Spleen (tissue), 11 donors: ENCODE measurements around the gene GCK. TPM values are rescaled to one million over a fixed set of nuclear protein-coding genes. Genes with fewer than 3 reads are reported as not detected.

Source experiments
- DNase-seq: peaks from one replicate; pipeline ENCODE4 v3.0.0-alpha.2; 2020
- H3K27ac ChIP-seq, 8 donors: fragments of 200-600 bp; sonication (generic) in 7 of 8; 1 replicate in 4 of 8; 2 replicates in 4 of 8; pipeline versions ENCODE4 v1.5.0 to v1.8.0; 2016 to 2021; ENCODE audit warnings: inconsistent platforms in 4 of 8, mild to moderate bottlenecking in 4 of 8, moderate library complexity in 1 of 8
- H3K27me3 ChIP-seq, 7 donors: fragments of 200-600 bp; sonication (generic) in 6 of 7; replicated peaks in 1 of 7; 1 replicate in 4 of 7; 2 replicates in 3 of 7; pipeline versions ENCODE4 v1.5.0 to v1.8.0; 2016 to 2021; ENCODE audit warnings: inconsistent platforms in 3 of 7, mild to moderate bottlenecking in 1 of 7
- H3K36me3 ChIP-seq, 6 donors: fragments of 200-600 bp; sonication (generic) in 5 of 6; 1 replicate in 4 of 6; 2 replicates in 2 of 6; pipeline versions ENCODE4 v1.5.0 to v1.8.0; 2016 to 2021; ENCODE audit warnings: inconsistent platforms in 2 of 6
- H3K4me1 ChIP-seq, 6 donors: fragments of 200-600 bp; sonication (generic) in 5 of 6; 1 replicate in 3 of 6; 2 replicates in 3 of 6; pipeline versions ENCODE4 v1.5.0 to v1.8.0; 2016 to 2021; ENCODE audit warnings: inconsistent platforms in 3 of 6
- H3K4me3 ChIP-seq, 8 donors: fragments of 200-600 bp; sonication (generic) in 7 of 8; 1 replicate in 4 of 8; 2 replicates in 4 of 8; pipeline versions ENCODE4 v1.5.0 to v1.8.0; 2016 to 2021; ENCODE audit warnings: inconsistent platforms in 4 of 8, mild to moderate bottlenecking in 4 of 8, moderate library complexity in 2 of 8
- H3K9me3 ChIP-seq, 8 donors: fragments of 200-600 bp; sonication (generic) in 7 of 8; 1 replicate in 4 of 8; 2 replicates in 4 of 8; pipeline versions ENCODE4 v1.5.0 to v1.8.0; 2016 to 2021; ENCODE audit warnings: inconsistent platforms in 4 of 8
- POLR2A ChIP-seq, 3 donors: fragments of 450-650 bp; IDR thresholded peaks; one replicate each; pipeline ENCODE4 v1.5.1; 2017; ENCODE audit warnings: antibody characterized with exemption in 3 of 3, mild to moderate bottlenecking in 1 of 3
- POLR2AphosphoS5 ChIP-seq, 3 donors: sonication (generic); formaldehyde crosslinking; IDR thresholded peaks; one replicate each; pipeline ENCODE4 v1.5.1; 2017; ENCODE audit warnings: antibody characterized with exemption in 3 of 3
- WGBS, 5 donors: extraction: QIAGEN DNeasy Blood & Tissue Kit in 3 of 5; methylation state at CpG; one replicate each; pipeline versions ENCODE4 v1.1.5 to v1.1.7; 2013 to 2018; 5-methylcytosine and 5-hydroxymethylcytosine counted together
- intact Hi-C: fragments of 100-400 bp; cut with DNase I; formaldehyde crosslinking; loops from one replicate; pipeline ENCODE4 v1.15.0; 2023; ENCODE audit warnings: low total_unique reads
- polyA plus RNA-seq, 3 donors: library from polyadenylated mRNA; stranded (reverse); fragments of 200-250 nt; gene quantifications; one replicate each; pipeline ENCODE4 v1.2.1, GENCODE V29; 2013
- total RNA-seq, 7 donors: library from RNA; depleted of rRNA in 3 of 7; stranded (reverse); fragments of >200 nt in 3 of 7; fragmentation: NEBNext Ultra II Directional in 4 of 7; extraction: Animal tissue kit (Norgen Biotek cat#: 25700) in 4 of 7; gene quantifications; one replicate each; pipeline versions ENCODE4 v1.1.0 to v1.2.1, GENCODE V29; 2016 to 2021
- TF ChIP-seq, protein P1 (sequence below), 11 experiments: fragments of 200-600 bp in 7 of 11; fragments of 450-650 bp in 4 of 11; sonication (generic) in 4 of 11; IDR thresholded peaks in 8 of 11; conservative IDR thresholded peaks in 3 of 11; 1 replicate in 7 of 11; 2 replicates in 4 of 11; pipeline versions ENCODE4 v1.4.0 to v1.8.0; 2016 to 2021; ENCODE audit warnings: antibody characterized with exemption in 11 of 11, inconsistent platforms in 4 of 11, mild to moderate bottlenecking in 1 of 11
- donor health status: healthy with polysubstance abuse.
- donor health status: DM: no; HTN: no; CAD: no; lungs with moderate emphysema.
- donor health status: DM: no; HTN: no; CAD: no.
- donor health status: Bipolar disorder and iron deficiency.
- donor health status: healthy.
- donor health status: DM: no; HTN: no; CAD: no.
- donor health status: DM: yes; HTN: yes; CAD: no.

GCK gene
- total and polyA plus RNA-seq, 10 donors: 0.29 to 1.7 (median 0.55) TPM; not detected in 3

DNA sequence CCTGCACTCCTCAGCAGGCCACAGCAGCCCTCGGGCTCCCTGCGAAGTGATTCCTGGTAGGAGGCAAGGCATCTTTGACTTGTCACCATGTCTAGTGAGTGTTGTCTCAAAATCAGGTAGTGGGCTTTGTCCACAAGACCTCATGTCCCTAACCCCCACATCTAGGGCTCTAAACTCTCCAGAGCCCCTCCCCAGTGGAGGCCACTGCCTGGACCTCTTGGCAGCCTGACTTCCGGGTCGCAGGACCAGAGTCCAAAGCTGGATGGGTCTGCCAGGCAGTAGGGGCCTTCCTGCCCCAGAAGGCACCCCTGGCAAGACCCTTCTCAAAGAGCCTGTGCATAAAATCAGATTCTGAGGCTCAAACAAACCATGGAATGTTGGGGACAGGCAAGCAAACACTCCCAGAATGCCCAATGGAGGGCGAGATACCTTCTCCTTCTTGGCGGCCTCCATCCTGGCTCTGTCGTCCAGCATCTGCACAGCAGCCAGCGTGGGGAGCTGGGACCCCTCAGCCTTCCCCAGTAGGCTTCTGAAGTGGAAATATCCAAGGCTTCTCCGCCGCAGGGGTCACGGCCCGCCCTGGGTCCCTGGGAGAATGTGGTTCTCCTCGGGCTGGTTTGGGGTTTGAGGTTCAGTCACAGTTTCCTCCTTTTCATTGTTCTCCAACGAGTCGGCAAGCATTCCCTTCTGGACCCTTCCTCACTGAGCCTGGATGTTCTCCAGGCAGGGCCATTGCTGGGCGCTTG is 586 bp downstream of the GCK start:
- WGBS, 5 donors: 75 to 84% (median 80%) methylated on average over 15 to 16 of the region's 16 CpGs
- Histone ChIP-seq H3K4me1 (no peaks in the 10 kb centered on the region), H3K4me3 (no peak overlapping the region), H3K27ac (no peak overlapping the region), H3K36me3 (no peaks in the 10 kb centered on the region), H3K9me3 (no peaks in the 10 kb centered on the region), H3K27me3 (peaks cover 0 to 8% (median 0%) of the 10 kb centered on the region in 7 donors)
- intact Hi-C loops: no loop called here
- no peak for DNase-seq
- TF ChIP-seq POLR2A (IDR thresholded peaks at IDR 0.05) (no peak), POLR2AphosphoS5 (IDR thresholded peaks at IDR 0.05) (no peak)
- TF ChIP-seq, protein P1, sequence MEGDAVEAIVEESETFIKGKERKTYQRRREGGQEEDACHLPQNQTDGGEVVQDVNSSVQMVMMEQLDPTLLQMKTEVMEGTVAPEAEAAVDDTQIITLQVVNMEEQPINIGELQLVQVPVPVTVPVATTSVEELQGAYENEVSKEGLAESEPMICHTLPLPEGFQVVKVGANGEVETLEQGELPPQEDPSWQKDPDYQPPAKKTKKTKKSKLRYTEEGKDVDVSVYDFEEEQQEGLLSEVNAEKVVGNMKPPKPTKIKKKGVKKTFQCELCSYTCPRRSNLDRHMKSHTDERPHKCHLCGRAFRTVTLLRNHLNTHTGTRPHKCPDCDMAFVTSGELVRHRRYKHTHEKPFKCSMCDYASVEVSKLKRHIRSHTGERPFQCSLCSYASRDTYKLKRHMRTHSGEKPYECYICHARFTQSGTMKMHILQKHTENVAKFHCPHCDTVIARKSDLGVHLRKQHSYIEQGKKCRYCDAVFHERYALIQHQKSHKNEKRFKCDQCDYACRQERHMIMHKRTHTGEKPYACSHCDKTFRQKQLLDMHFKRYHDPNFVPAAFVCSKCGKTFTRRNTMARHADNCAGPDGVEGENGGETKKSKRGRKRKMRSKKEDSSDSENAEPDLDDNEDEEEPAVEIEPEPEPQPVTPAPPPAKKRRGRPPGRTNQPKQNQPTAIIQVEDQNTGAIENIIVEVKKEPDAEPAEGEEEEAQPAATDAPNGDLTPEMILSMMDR (IDR thresholded peaks at IDR 0.05 in 8 of 11, conservative IDR thresholded peaks at IDR 0.05 in 3 of 11): no peak

DNA sequence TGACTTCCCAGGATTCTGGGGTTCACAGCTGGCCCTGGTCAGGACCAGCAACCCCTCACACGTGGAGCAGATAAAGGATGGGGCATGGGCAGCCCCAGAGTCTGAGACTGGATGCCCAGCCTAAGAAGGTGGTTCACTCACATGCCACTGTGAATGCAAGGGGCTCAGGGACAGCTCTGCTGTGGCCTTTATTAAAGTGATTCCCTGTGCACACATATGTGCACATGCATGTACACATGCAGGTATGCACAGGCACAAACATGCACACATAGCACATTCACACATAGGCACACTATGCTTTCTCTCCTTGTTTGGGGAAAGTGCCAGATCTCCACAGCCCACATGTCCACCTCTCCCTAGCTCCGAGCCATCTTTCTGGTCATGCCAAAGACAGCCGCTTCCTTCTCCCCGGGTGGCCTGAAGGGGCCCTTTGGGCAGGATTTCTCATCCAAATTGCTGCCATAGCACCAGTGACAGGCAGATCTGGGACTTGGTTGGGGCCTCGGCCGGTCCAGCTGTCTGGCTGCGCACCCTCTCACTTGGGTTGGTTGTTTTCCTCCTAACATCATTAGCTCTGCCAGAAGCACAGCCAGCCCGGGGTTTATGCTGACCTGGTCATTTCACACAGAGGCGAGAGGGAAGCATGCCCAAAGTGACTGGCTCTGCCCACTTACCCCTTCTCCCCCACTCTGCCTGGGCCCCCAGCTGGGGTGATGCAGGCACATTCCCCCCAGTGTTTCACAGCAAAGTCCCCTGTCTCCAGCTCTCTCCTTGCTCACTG is 1.4 kb downstream of the GCK start:
- H3K9me3 ChIP-seq: peaks cover 0 to 4% (median 2%) of the 10 kb centered on the region in 8 donors
- no peak for DNase-seq
- H3K27ac ChIP-seq: no peak overlapping the region
- no peak for TF ChIP-seq POLR2AphosphoS5 (IDR thresholded peaks at IDR 0.05)
- TF ChIP-seq POLR2A (IDR thresholded peaks at IDR 0.05): no peak
- TF ChIP-seq, protein P1 (IDR thresholded peaks at IDR 0.05 in 8 of 11, conservative IDR thresholded peaks at IDR 0.05 in 3 of 11): no peak
- 70 to 77% (median 76%) methylated on average over 9 of the region's 9 CpGs for WGBS, 5 donors
- peaks cover 0 to 8% (median 0%) of the 10 kb centered on the region in 7 donors for H3K27me3 ChIP-seq
- no peaks in the 10 kb centered on the region for H3K36me3 ChIP-seq
- no peak overlapping the region for H3K4me3 ChIP-seq
- no peaks in the 10 kb centered on the region for H3K4me1 ChIP-seq
- intact Hi-C loops: no loop called here

DNA sequence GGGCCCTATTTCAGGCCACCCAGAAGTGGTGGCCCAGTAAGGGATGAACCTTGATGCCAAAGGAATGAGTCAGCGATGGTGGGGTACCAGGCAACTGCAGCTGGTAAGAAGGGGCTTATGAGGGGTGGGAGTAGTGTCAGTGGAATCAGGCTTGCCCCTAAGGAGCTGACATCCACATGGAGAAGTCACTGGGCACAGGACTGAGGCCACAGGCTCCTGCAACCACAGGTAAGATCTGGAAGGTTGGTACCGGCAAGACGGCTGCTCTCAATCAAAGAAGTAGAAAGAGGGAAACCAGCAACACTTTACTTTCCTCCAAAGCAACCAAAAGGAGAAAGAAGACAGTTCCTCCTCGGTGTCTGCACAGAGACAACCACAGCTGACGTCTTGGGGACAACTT is 2.5 kb downstream of the GCK start:
- peaks cover 0 to 6% (median 0%) of the 10 kb centered on the region in 7 donors for H3K27me3 ChIP-seq
- H3K9me3 ChIP-seq: peaks cover 0 to 15% (median 9%) of the 10 kb centered on the region in 8 donors
- intact Hi-C loops: no loop called here
- H3K36me3 ChIP-seq: no peaks in the 10 kb centered on the region
- no peaks in the 10 kb centered on the region for H3K4me1 ChIP-seq
- TF ChIP-seq POLR2AphosphoS5 (IDR thresholded peaks at IDR 0.05) (no peak), POLR2A (IDR thresholded peaks at IDR 0.05) (no peak)
- TF ChIP-seq, protein P1 (IDR thresholded peaks at IDR 0.05 in 8 of 11, conservative IDR thresholded peaks at IDR 0.05 in 3 of 11): no peak
- WGBS, 5 donors: 62 to 71% (median 69%) methylated on average over 5 of the region's 5 CpGs
- DNase-seq: no peak
- H3K27ac ChIP-seq: no peak overlapping the region
- no peak overlapping the region for H3K4me3 ChIP-seq

DNA sequence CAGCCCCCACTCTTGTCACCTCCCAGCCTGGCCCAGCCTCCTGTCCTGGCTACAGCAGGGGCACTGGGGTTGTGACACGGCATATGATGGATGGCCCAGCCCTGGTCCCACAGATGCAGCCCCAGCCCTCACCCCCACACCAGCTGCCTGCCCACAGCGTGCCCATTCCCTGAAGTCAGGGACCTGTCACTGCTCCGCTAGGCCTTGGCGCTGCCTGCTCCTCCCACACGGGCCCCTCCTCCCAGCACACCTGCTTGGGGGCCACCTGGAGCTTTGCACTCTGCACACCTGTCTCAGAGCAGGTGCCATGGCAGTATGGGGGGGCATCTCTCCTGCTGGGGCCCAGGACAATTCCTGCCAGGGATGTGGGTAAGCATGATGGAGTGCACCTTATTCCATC is 3.5 kb downstream of the GCK start:
- H3K4me3 ChIP-seq: no peak overlapping the region
- intact Hi-C loops: no loop called here
- TF ChIP-seq POLR2A (IDR thresholded peaks at IDR 0.05): no peak
- no peak for TF ChIP-seq POLR2AphosphoS5 (IDR thresholded peaks at IDR 0.05)
- TF ChIP-seq, protein P1 (IDR thresholded peaks at IDR 0.05 in 8 of 11, conservative IDR thresholded peaks at IDR 0.05 in 3 of 11): no peak
- no peaks in the 10 kb centered on the region for H3K4me1 ChIP-seq
- WGBS, 5 donors: 81 to 90% (median 84%) methylated on average over 5 of the region's 5 CpGs
- H3K9me3 ChIP-seq: peaks cover 0 to 15% (median 9%) of the 10 kb centered on the region in 8 donors
- no peak for DNase-seq
- no peak overlapping the region for H3K27ac ChIP-seq
- no peaks in the 10 kb centered on the region for H3K36me3 ChIP-seq
- peaks cover 0 to 4% (median 0%) of the 10 kb centered on the region in 7 donors for H3K27me3 ChIP-seq
